Measurements from ENCODE around the gene MAGI2.

The MAGI2 gene

GRCh38 chr7:79340212-79340611, 113.3 kb downstream of the MAGI2 start:
- H3K27me3 ChIP-seq (ENCODE audit: insufficient read depth, poor library complexity, severe bottlenecking): no peaks in the 10 kb centered on the region
- no peaks in the 10 kb centered on the region for H3K4me1 ChIP-seq (ENCODE audit: insufficient read depth, poor library complexity, severe bottlenecking)
- TF ChIP-seq CTCF (IDR thresholded peaks at IDR 0.05; ENCODE audit: poor library complexity, severe bottlenecking): no peak
- ATAC-seq (ENCODE audit: low read depth) (no peak), DNase-seq (ENCODE audit: low spot score) (no peak)
- no peak overlapping the region for H3K27ac ChIP-seq (ENCODE audit: poor library complexity, severe bottlenecking)
- H3K4me3 ChIP-seq (ENCODE audit: severe bottlenecking): no peak overlapping the region
- no peaks in the 10 kb centered on the region for H3K9me3 ChIP-seq (ENCODE audit: severe bottlenecking)
- no peaks in the 10 kb centered on the region for H3K36me3 ChIP-seq (ENCODE audit: low read depth)

- H3K4me1 ChIP-seq (ENCODE audit: insufficient read depth, poor library complexity, severe bottlenecking): no peaks in the 10 kb centered on the region
- H3K27ac ChIP-seq (ENCODE audit: poor library complexity, severe bottlenecking): no peak overlapping the region
- H3K27me3 ChIP-seq (ENCODE audit: insufficient read depth, poor library complexity, severe bottlenecking): no peaks in the 10 kb centered on the region
- no peaks in the 10 kb centered on the region for H3K9me3 ChIP-seq (ENCODE audit: severe bottlenecking)
- ATAC-seq (ENCODE audit: low read depth) (no peak), DNase-seq (ENCODE audit: low spot score) (no peak)
- H3K36me3 ChIP-seq (ENCODE audit: low read depth): no peaks in the 10 kb centered on the region
- no peak for TF ChIP-seq CTCF (IDR thresholded peaks at IDR 0.05; ENCODE audit: poor library complexity, severe bottlenecking)
- H3K4me3 ChIP-seq (ENCODE audit: severe bottlenecking): no peak overlapping the region
These were observed 114.1 kb downstream of the MAGI2 start for GRCh38 chr7:79339208-79339925.

- ATAC-seq (ENCODE audit: low read depth): no peak
- H3K9me3 ChIP-seq (ENCODE audit: severe bottlenecking): no peaks in the 10 kb centered on the region
- no peaks in the 10 kb centered on the region for H3K27me3 ChIP-seq (ENCODE audit: insufficient read depth, poor library complexity, severe bottlenecking)
- DNase-seq (ENCODE audit: low spot score): no peak
- no peaks in the 10 kb centered on the region for H3K36me3 ChIP-seq (ENCODE audit: low read depth)
- no peak overlapping the region for H3K4me3 ChIP-seq (ENCODE audit: severe bottlenecking)
- TF ChIP-seq CTCF (IDR thresholded peaks at IDR 0.05; ENCODE audit: poor library complexity, severe bottlenecking): no peak
- H3K4me1 ChIP-seq (ENCODE audit: insufficient read depth, poor library complexity, severe bottlenecking): no peaks in the 10 kb centered on the region
- no peak overlapping the region for H3K27ac ChIP-seq (ENCODE audit: poor library complexity, severe bottlenecking)
These were observed 115.8 kb downstream of the MAGI2 start for GRCh38 chr7:79337717-79338116.

GRCh38 chr7:79334841-79335240, 118.6 kb downstream of the MAGI2 start:
- Histone ChIP-seq H3K27ac (ENCODE audit: poor library complexity, severe bottlenecking) (no peak overlapping the region), H3K4me1 (ENCODE audit: insufficient read depth, poor library complexity, severe bottlenecking) (no peaks in the 10 kb centered on the region), H3K9me3 (ENCODE audit: severe bottlenecking) (no peaks in the 10 kb centered on the region), H3K27me3 (ENCODE audit: insufficient read depth, poor library complexity, severe bottlenecking) (no peaks in the 10 kb centered on the region), H3K4me3 (ENCODE audit: severe bottlenecking) (no peak overlapping the region), H3K36me3 (ENCODE audit: low read depth) (no peaks in the 10 kb centered on the region)
- DNase-seq (ENCODE audit: low spot score) (no peak), ATAC-seq (ENCODE audit: low read depth) (no peak)
- no peak for TF ChIP-seq CTCF (IDR thresholded peaks at IDR 0.05; ENCODE audit: poor library complexity, severe bottlenecking)

GRCh38 chr7:79334334-79334733, 119.1 kb downstream of the MAGI2 start:
- H3K4me1 ChIP-seq (ENCODE audit: insufficient read depth, poor library complexity, severe bottlenecking): no peaks in the 10 kb centered on the region
- DNase-seq (ENCODE audit: low spot score) (no peak), ATAC-seq (ENCODE audit: low read depth) (no peak)
- TF ChIP-seq CTCF (IDR thresholded peaks at IDR 0.05; ENCODE audit: poor library complexity, severe bottlenecking): no peak
- H3K36me3 ChIP-seq (ENCODE audit: low read depth): no peaks in the 10 kb centered on the region
- H3K4me3 ChIP-seq (ENCODE audit: severe bottlenecking): no peak overlapping the region
- H3K27ac ChIP-seq (ENCODE audit: poor library complexity, severe bottlenecking): no peak overlapping the region
- no peaks in the 10 kb centered on the region for H3K27me3 ChIP-seq (ENCODE audit: insufficient read depth, poor library complexity, severe bottlenecking)
- H3K9me3 ChIP-seq (ENCODE audit: severe bottlenecking): no peaks in the 10 kb centered on the region
